CD4-positive, alpha-beta T cell (primary cell): ENCODE data around the gene TGFB1I1. TPM values are rescaled to one million over a fixed set of nuclear protein-coding genes. Genes with fewer than 3 reads are reported as not detected.

Source experiments
- ATAC-seq: fragments of 200-7000 bp; cut with Tn5 transposase; one replicate; pipeline ENCODE4 v1.10.0; 2022; ENCODE audit warnings: mild to moderate bottlenecking; ENCODE audit not compliant: poor library complexity
- CTCF ChIA-PET: fragments of 350-600 bp; sonication (Branson Sonifier 250); formaldehyde crosslinking; loops from one replicate; lab custom pipeline; 2021; ENCODE audit warnings: antibody characterized with exemption, inconsistent platforms; lab: Charles Lee
- POLR2A ChIA-PET: fragments of 350-600 bp; sonication (Branson Sonifier 250); formaldehyde crosslinking; loops from one replicate; lab custom pipeline; 2021; ENCODE audit warnings: antibody characterized with exemption, inconsistent platforms; lab: Charles Lee
- DNase-seq, 14 experiments: peaks; one replicate each; pipeline ENCODE4 v3.0.0-alpha.2; 2013 to 2020; ENCODE audit warnings: mixed read lengths in 2 of 14
- H3K27ac ChIP-seq, 2 donors: one replicate each; pipeline versions ENCODE4 v1.5.1 to v1.7.0; 2013; ENCODE audit warnings: low read length in 2 of 2, low read depth in 1 of 2, mild to moderate bottlenecking in 1 of 2
- H3K27me3 ChIP-seq, 2 experiments: 1 replicate in 1 of 2; 2 replicates in 1 of 2; pipeline versions ENCODE4 v1.6.1 to v1.7.0; 2013; ENCODE audit warnings: low read length in 2 of 2, control low read depth in 1 of 2, mild to moderate bottlenecking in 1 of 2, moderate library complexity in 1 of 2; ENCODE audit not compliant: insufficient read depth in 2 of 2, control insufficient read depth in 1 of 2
- H3K36me3 ChIP-seq: one replicate; pipeline ENCODE4 v1.6.1; 2013; ENCODE audit warnings: low read length, control low read depth; ENCODE audit not compliant: insufficient read depth
- H3K4me1 ChIP-seq: one replicate; pipeline ENCODE4 v1.6.1; 2013; ENCODE audit warnings: low read length, control low read depth; ENCODE audit not compliant: insufficient read depth
- H3K4me3 ChIP-seq: one replicate; pipeline ENCODE4 v1.5.1; 2013; ENCODE audit warnings: mild to moderate bottlenecking, low read length, moderate library complexity
- H3K9me3 ChIP-seq, 2 experiments: 1 replicate in 1 of 2; 2 replicates in 1 of 2; pipeline versions ENCODE4 v1.6.1 to v1.7.0; 2013; ENCODE audit warnings: low read length in 2 of 2, mild to moderate bottlenecking in 2 of 2, control low read depth in 1 of 2, moderate library complexity in 1 of 2; ENCODE audit not compliant: control insufficient read depth in 1 of 2, insufficient read depth in 1 of 2
- H3K27ac Mint-ChIP-seq: one replicate; pipeline ENCODE4 v1.8.0; 2020; ENCODE audit warnings: mixed read lengths
- H3K27me3 Mint-ChIP-seq: one replicate; pipeline ENCODE4 v1.8.0; 2021; ENCODE audit warnings: mixed read lengths
- H3K36me3 Mint-ChIP-seq: one replicate; pipeline ENCODE4 v1.8.0; 2021; ENCODE audit warnings: low read depth, mixed read lengths
- H3K4me1 Mint-ChIP-seq: one replicate; pipeline ENCODE4 v1.8.0; 2021; ENCODE audit warnings: low read depth, mixed read lengths
- H3K4me3 Mint-ChIP-seq: one replicate; pipeline ENCODE4 v1.8.0; 2020; ENCODE audit warnings: mild to moderate bottlenecking, mixed read lengths
- H3K9me3 Mint-ChIP-seq: one replicate; pipeline ENCODE4 v1.8.0; 2020; ENCODE audit warnings: mixed read lengths
- intact Hi-C, 2 experiments: fragments of 100-400 bp; cut with DNase I in 1 of 2; cut with micrococcal nuclease in 1 of 2; formaldehyde crosslinking; loops; one replicate each; pipeline versions ENCODE4 v1.15.1 to v1.9.0; 2023 to 2025; cut with DNase I, micrococcal nuclease
- total RNA-seq, 174 experiments: library from RNA in 2 of 174; stranded (reverse) in 2 of 174; gene quantifications; one replicate each; pipeline ENCODE4 v1.2.3 and lab custom pipeline; 2021 to 2026
- TF ChIP-seq, protein P1 (sequence below): fragments of 200-600 bp; IDR thresholded peaks from one replicate; pipeline ENCODE4 v1.8.0; 2022; ENCODE audit warnings: antibody characterized with exemption, mild to moderate bottlenecking

The TGFB1I1 gene
- total RNA-seq, 2 experiments from 2014 or later: 0.36 to 0.42 TPM

DNA sequence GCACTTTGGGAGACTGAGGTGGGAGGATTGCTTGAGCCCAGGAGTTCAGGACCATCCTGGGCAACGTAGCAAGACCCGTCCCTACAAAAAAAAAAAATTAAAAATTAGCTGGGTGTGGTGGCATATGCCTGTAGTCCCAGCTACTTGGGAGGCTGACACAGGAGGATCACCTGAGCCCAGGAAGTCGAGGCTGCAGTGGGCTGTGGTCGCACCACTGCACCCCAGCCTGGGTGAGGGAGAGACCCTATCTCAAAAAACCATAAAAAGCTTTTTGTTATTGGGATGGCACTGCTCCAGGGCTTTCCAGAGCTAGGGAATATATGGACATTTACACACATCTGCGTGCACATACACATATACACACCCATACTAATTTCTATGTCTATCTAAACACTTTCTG, 20.8 kb upstream of the TGFB1I1 start:
- CTCF ChIA-PET: interaction anchor here (1.2 kb wide), 1 partner anchor 9 kb away, joined by 3 read pairs; the partner anchor contains the start of gene ZNF843
- Histone ChIP-seq H3K27ac (no peak overlapping the region), H3K4me3 (no peak overlapping the region), H3K27me3 (no peaks in the 10 kb centered on the region), H3K4me1 (peaks cover 20% of the 10 kb centered on the region), H3K9me3 (no peaks in the 10 kb centered on the region), H3K36me3 (peaks cover 5% of the 10 kb centered on the region)
- Mint-ChIP-seq H3K27ac (peak overlapping the region; percentile 3), H3K4me1 (peaks cover 27% of the 10 kb centered on the region), H3K36me3 (no peaks in the 10 kb centered on the region), H3K4me3 (no peak overlapping the region), H3K9me3 (no peaks in the 10 kb centered on the region), H3K27me3 (no peaks in the 10 kb centered on the region)
- intact Hi-C loops: no loop called here
- no peak for ATAC-seq
- POLR2A ChIA-PET: interaction anchor here (0.7 to 1.4 kb wide), 2 partner anchors 9 to 271 kb away, joined by 3 to 4 read pairs; partner anchors contain the start of genes FUS and ZNF843
- TF ChIP-seq, protein P1, sequence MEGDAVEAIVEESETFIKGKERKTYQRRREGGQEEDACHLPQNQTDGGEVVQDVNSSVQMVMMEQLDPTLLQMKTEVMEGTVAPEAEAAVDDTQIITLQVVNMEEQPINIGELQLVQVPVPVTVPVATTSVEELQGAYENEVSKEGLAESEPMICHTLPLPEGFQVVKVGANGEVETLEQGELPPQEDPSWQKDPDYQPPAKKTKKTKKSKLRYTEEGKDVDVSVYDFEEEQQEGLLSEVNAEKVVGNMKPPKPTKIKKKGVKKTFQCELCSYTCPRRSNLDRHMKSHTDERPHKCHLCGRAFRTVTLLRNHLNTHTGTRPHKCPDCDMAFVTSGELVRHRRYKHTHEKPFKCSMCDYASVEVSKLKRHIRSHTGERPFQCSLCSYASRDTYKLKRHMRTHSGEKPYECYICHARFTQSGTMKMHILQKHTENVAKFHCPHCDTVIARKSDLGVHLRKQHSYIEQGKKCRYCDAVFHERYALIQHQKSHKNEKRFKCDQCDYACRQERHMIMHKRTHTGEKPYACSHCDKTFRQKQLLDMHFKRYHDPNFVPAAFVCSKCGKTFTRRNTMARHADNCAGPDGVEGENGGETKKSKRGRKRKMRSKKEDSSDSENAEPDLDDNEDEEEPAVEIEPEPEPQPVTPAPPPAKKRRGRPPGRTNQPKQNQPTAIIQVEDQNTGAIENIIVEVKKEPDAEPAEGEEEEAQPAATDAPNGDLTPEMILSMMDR: no peak
- no peak for DNase-seq

- no peaks in the 10 kb centered on the region for H3K9me3 Mint-ChIP-seq
- H3K4me3 Mint-ChIP-seq: no peak overlapping the region
- ChIA-PET CTCF (interaction anchor here (0.7 to 1.2 kb wide), 3 partner anchors 10 to 238 kb away, joined by 3 to 4 read pairs (median 3); partner anchors contain the start of genes TRIM72 and ZNF843), POLR2A (interaction anchor here (0.7 to 1.4 kb wide), 2 partner anchors 9 to 272 kb away, joined by 3 to 4 read pairs; partner anchors contain the start of genes FUS and ZNF843)
- peaks cover 29% of the 10 kb centered on the region for H3K4me1 Mint-ChIP-seq
- ATAC-seq (no peak), DNase-seq (peak in 1 of 14 experiments; percentile 38)
- no peaks in the 10 kb centered on the region for H3K9me3 ChIP-seq
- no peaks in the 10 kb centered on the region for H3K27me3 ChIP-seq
- peaks cover 5% of the 10 kb centered on the region for H3K36me3 ChIP-seq
- H3K27me3 Mint-ChIP-seq: no peaks in the 10 kb centered on the region
- intact Hi-C loops: no loop called here
- H3K4me3 ChIP-seq: no peak overlapping the region
- TF ChIP-seq, protein P1: no peak
- peaks cover 26% of the 10 kb centered on the region for H3K4me1 ChIP-seq
- no peaks in the 10 kb centered on the region for H3K36me3 Mint-ChIP-seq
- H3K27ac ChIP-seq: no peak overlapping the region
- H3K27ac Mint-ChIP-seq: peak overlapping the region; percentile 56
Measured at GRCh38 chr16:31451681-31452351, 20.1 kb upstream of the TGFB1I1 start.

DNA sequence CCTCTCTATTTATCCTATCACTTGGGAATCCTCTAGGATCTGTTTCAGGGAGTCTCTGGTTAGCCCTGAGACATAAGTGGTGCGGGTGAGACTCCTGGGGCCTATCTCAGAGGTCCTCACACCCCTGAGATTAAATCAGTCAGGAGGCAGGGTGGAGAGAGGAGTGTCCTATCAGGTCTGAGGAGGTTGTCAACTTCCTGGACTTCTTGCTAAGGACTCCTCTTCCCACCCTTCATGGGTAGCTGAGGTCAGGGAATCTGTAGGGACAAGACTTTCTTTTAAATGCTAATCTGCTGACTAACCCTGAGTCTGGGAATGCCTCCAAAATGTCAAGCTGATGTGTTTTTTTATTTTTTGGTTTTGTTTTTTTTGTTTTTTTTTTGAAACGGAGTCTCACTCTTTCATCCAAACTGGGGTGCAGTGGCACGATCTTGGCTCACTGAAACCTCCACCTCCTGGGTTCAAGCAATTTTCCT, 19.3 kb upstream of the TGFB1I1 start:
- no peaks in the 10 kb centered on the region for H3K36me3 Mint-ChIP-seq
- intact Hi-C loops: no loop called here
- DNase-seq (no peak), ATAC-seq (no peak)
- Histone ChIP-seq H3K4me3 (no peak overlapping the region), H3K36me3 (peaks cover 5% of the 10 kb centered on the region), H3K27ac (no peak overlapping the region), H3K4me1 (peaks cover 34% of the 10 kb centered on the region), H3K9me3 (peaks cover 0 to 6% of the 10 kb centered on the region in 2 experiments), H3K27me3 (no peaks in the 10 kb centered on the region)
- CTCF ChIA-PET: interaction anchor here (0.7 kb wide), 1 partner anchor 239 kb away, joined by 4 read pairs; the partner anchor contains the start of gene TRIM72
- POLR2A ChIA-PET: no interaction called here
- no peak overlapping the region for H3K4me3 Mint-ChIP-seq
- TF ChIP-seq, protein P1: no peak
- peaks cover 34% of the 10 kb centered on the region for H3K4me1 Mint-ChIP-seq
- no peaks in the 10 kb centered on the region for H3K27me3 Mint-ChIP-seq
- no peaks in the 10 kb centered on the region for H3K9me3 Mint-ChIP-seq
- peak overlapping the region; percentile 56 for H3K27ac Mint-ChIP-seq
